A673 (cell line): ENCODE data around the gene SRSF4.
A peak's percentile ranks its signal among the peaks of the same experiment; 100 is the strongest.

Experiments used
- CTCF ChIP-seq: fragments of 300-800, 200-600 bp; sonication (generic); conservative IDR thresholded peaks from 2 replicates; pipeline ENCODE4 v1.5.1; 2017; ENCODE audit warnings: low read depth, mild to moderate bottlenecking, antibody characterized with exemption, low read length, moderate library complexity, mixed read lengths
- EZH2 ChIP-seq: fragments of 200-600 bp; sonication (generic); IDR thresholded peaks from 2 replicates; pipeline ENCODE4 v1.6.1; 2017; ENCODE audit warnings: borderline replicate concordance, low read depth, mild to moderate bottlenecking, mixed read lengths, antibody characterized with exemption, low read length; ENCODE audit not compliant: poor library complexity, severe bottlenecking

GRCh38 chr1:29230553-29231378 is 49.1 kb upstream of the SRSF4 start, which contains the start of gene MECR:
- TF ChIP-seq CTCF (peak; percentile 43; the same call in 1 of the 2 replicates), EZH2 (no peak)
